SK-N-SH (cell line): ENCODE results near the gene SEMA4F. TPM values are rescaled to one million over a fixed set of nuclear protein-coding genes. Genes with fewer than 3 reads are reported as not detected.

Source experiments
- CTCF ChIA-PET: fragments of 300-600, 350-600 bp; formaldehyde crosslinking; extraction: SDS; loops from one replicate; lab custom pipeline; 2021; lab: Yijun Ruan, JAX
- POLR2A ChIA-PET: fragments of 350-600 bp; sonication (Branson Sonifier 250); formaldehyde crosslinking; extraction: SDS; loops from one replicate; lab custom pipeline; 2020; ENCODE audit warnings: antibody characterized with exemption, inconsistent platforms; lab: Yijun Ruan, JAX
- DNase-seq: peaks from one replicate; pipeline ENCODE4 v3.0.0; 2012
- H2AFZ ChIP-seq: fragments of 200-600 bp; sonication (generic); 2 replicates; pipeline ENCODE4 v1.8.1; 2016; ENCODE audit warnings: antibody characterized with exemption, mild to moderate bottlenecking, low read depth
- H3F3A ChIP-seq: fragments of 200-600 bp; sonication (generic); replicated peaks from 2 replicates; pipeline ENCODE3; 2016; ENCODE audit warnings: antibody characterized with exemption, mild to moderate bottlenecking; ENCODE audit not compliant: insufficient read depth
- H3K27ac ChIP-seq, 2 experiments: fragments of 200-500 bp in 1 of 2; fragments of 200-600 bp in 1 of 2; sonication (Bioruptor generic) in 1 of 2; sonication (generic), shearing (Covaris generic) in 1 of 2; 2 replicates each; pipeline versions ENCODE4 v1.5.1 to v1.6.1; 2014 to 2016; ENCODE audit warnings: low read depth in 2 of 2, inconsistent platforms in 1 of 2, low read length in 1 of 2, mild to moderate bottlenecking in 1 of 2, mixed read lengths in 1 of 2
- H3K27me3 ChIP-seq: fragments of 200-600 bp; sonication (generic), shearing (Covaris generic); 2 replicates; pipeline ENCODE4 v1.6.1; 2016; ENCODE audit warnings: mixed run types; ENCODE audit not compliant: insufficient read depth
- H3K36me3 ChIP-seq, 2 experiments: fragments of 200-500 bp in 1 of 2; fragments of 200-600 bp in 1 of 2; sonication (Bioruptor generic) in 1 of 2; sonication (generic) in 1 of 2; replicated peaks in 1 of 2; 2 replicates each; pipeline versions ENCODE3 to v1.5.1; 2014 to 2016; ENCODE audit warnings: low read length in 1 of 2, mild to moderate bottlenecking in 1 of 2; ENCODE audit not compliant: insufficient read depth in 2 of 2, control insufficient read depth in 1 of 2
- H3K4me1 ChIP-seq, 2 experiments: fragments of 200-500 bp in 1 of 2; fragments of 200-600 bp in 1 of 2; sonication (Bioruptor generic) in 1 of 2; sonication (generic), shearing (Covaris generic) in 1 of 2; 2 replicates each; pipeline versions ENCODE4 v1.5.1 to v1.6.1; 2014 to 2016; ENCODE audit warnings: low read depth in 1 of 2, low read length in 1 of 2, mixed run types in 1 of 2; ENCODE audit not compliant: insufficient read depth in 2 of 2, control insufficient read depth in 1 of 2
- H3K4me2 ChIP-seq: fragments of 200-600 bp; sonication (generic), shearing (Covaris generic); 2 replicates; pipeline ENCODE4 v1.6.1; 2017; ENCODE audit warnings: mixed run types
- H3K4me3 ChIP-seq, 2 experiments: fragments of 200-500 bp in 1 of 2; fragments of 200-600 bp in 1 of 2; sonication (Bioruptor generic) in 1 of 2; sonication (generic), shearing (Covaris generic) in 1 of 2; 2 replicates each; pipeline versions ENCODE4 v1.5.1 to v1.8.1; 2014 to 2016; ENCODE audit warnings: low read depth in 2 of 2, inconsistent platforms in 1 of 2, low read length in 1 of 2, mild to moderate bottlenecking in 1 of 2, mixed read lengths in 1 of 2, moderate library complexity in 1 of 2
- H3K79me2 ChIP-seq: fragments of 200-600 bp; sonication (generic); 2 replicates; pipeline ENCODE4 v1.8.1; 2017; ENCODE audit warnings: mild to moderate bottlenecking; ENCODE audit not compliant: insufficient read depth
- H3K9ac ChIP-seq: fragments of 200-600 bp; sonication (generic); 2 replicates; pipeline ENCODE4 v1.6.1; 2017; ENCODE audit warnings: mixed run types
- H3K9me2 ChIP-seq: fragments of 200-600 bp; sonication (generic); 2 replicates; pipeline ENCODE4 v1.6.1; 2017; ENCODE audit warnings: mixed run types
- H3K9me3 ChIP-seq: fragments of 200-600 bp; sonication (generic); 2 replicates; pipeline ENCODE4 v1.6.1; 2017; ENCODE audit warnings: mixed run types, mild to moderate bottlenecking, moderate library complexity
- H4K20me1 ChIP-seq: fragments of 200-600 bp; sonication (generic); 2 replicates; pipeline ENCODE4 v1.6.1; 2017; ENCODE audit warnings: mild to moderate bottlenecking, mixed run types; ENCODE audit not compliant: insufficient read depth
- CHD2 ChIP-seq: fragments of 150-350 bp; IDR thresholded peaks from 2 replicates; pipeline ENCODE4 v1.6.1; 2018; ENCODE audit warnings: low read length; ENCODE audit not compliant: partially characterized antibody
- CTCF ChIP-seq: fragments of 200-600 bp; sonication (generic); IDR thresholded peaks from 2 replicates; pipeline ENCODE4 v1.6.1; 2017; ENCODE audit warnings: antibody characterized with exemption, mild to moderate bottlenecking, moderate library complexity
- ELF1 ChIP-seq: IDR thresholded peaks from 2 replicates; pipeline ENCODE4 v1.4.0; 2012
- EP300 ChIP-seq, 2 experiments: IDR thresholded peaks; 2 replicates each; pipeline versions ENCODE4 v1.4.0 to v1.6.1; 2012; ENCODE audit warnings: borderline replicate concordance in 1 of 2, low read depth in 1 of 2, low read length in 1 of 2
- FOSL2 ChIP-seq: IDR thresholded peaks from 2 replicates; pipeline ENCODE4 v1.4.0; 2012; ENCODE audit warnings: low read depth, mild to moderate bottlenecking, moderate library complexity, borderline replicate concordance
- FOXJ3 ChIP-seq: sonication (generic); formaldehyde crosslinking; IDR thresholded peaks from 2 replicates; pipeline ENCODE4 v1.5.1; 2020; ENCODE audit warnings: mild to moderate bottlenecking, missing genetic modification reagents
- GABPA ChIP-seq: IDR thresholded peaks from 2 replicates; pipeline ENCODE4 v1.4.0; 2012; ENCODE audit warnings: low read depth, mild to moderate bottlenecking
- GATA2 ChIP-seq: sonication (generic); formaldehyde crosslinking; IDR thresholded peaks from 2 replicates; pipeline ENCODE4 v1.5.0; 2020; ENCODE audit warnings: mild to moderate bottlenecking, missing genetic modification reagents
- MAX ChIP-seq: IDR thresholded peaks from 2 replicates; pipeline ENCODE4 v1.4.0; 2012; ENCODE audit warnings: low read depth
- MEF2A ChIP-seq: IDR thresholded peaks from 2 replicates; pipeline ENCODE4 v1.4.0; 2012; ENCODE audit warnings: low read depth, borderline replicate concordance
- MXI1 ChIP-seq: IDR thresholded peaks from 2 replicates; pipeline ENCODE4 v1.6.1; 2012; ENCODE audit warnings: mild to moderate bottlenecking, low read depth, low read length, improper control_type of control experiment
- POLR2AphosphoS5 ChIP-seq: IDR thresholded peaks from 2 replicates; pipeline ENCODE4 v1.6.1; 2012; ENCODE audit warnings: low read depth, low read length
- RAD21 ChIP-seq: IDR thresholded peaks from 2 replicates; pipeline ENCODE4 v1.6.1; 2012; ENCODE audit warnings: mild to moderate bottlenecking, low read length
- RCOR1 ChIP-seq: fragments of 150-350 bp; IDR thresholded peaks from 2 replicates; pipeline ENCODE4 v1.6.1; 2017; ENCODE audit warnings: antibody characterized with exemption, low read length
- RFX5 ChIP-seq: IDR thresholded peaks from 2 replicates; pipeline ENCODE4 v1.6.1; 2012; ENCODE audit warnings: mild to moderate bottlenecking, improper control_type of control experiment, low read length
- RXRA ChIP-seq: IDR thresholded peaks from 2 replicates; pipeline ENCODE4 v1.4.0; 2012; ENCODE audit warnings: low read depth, mild to moderate bottlenecking, borderline replicate concordance
- SIN3A ChIP-seq: IDR thresholded peaks from 2 replicates; pipeline ENCODE4 v1.6.1; 2012; ENCODE audit warnings: low read depth, mild to moderate bottlenecking, low read length, moderate library complexity, borderline replicate concordance
- SMC3 ChIP-seq: IDR thresholded peaks from 2 replicates; pipeline ENCODE4 v1.6.1; 2012; ENCODE audit warnings: low read depth, low read length, improper control_type of control experiment
- TCF12 ChIP-seq: IDR thresholded peaks from 2 replicates; pipeline ENCODE4 v1.4.0; 2012
- TEAD4 ChIP-seq: IDR thresholded peaks from 2 replicates; pipeline ENCODE4 v1.4.0; 2012; ENCODE audit warnings: mild to moderate bottlenecking, borderline replicate concordance; ENCODE audit not compliant: insufficient read depth
- YY1 ChIP-seq: IDR thresholded peaks from 2 replicates; pipeline ENCODE4 v1.4.0; 2012; ENCODE audit warnings: low read depth, mild to moderate bottlenecking
- WGBS: methylation state at CpG from one replicate; pipeline ENCODE4 v1.1.6; 2017; ENCODE audit warnings: low lambda C conversion rate; 5-methylcytosine and 5-hydroxymethylcytosine counted together
- polyA plus RNA-seq, 3 experiments: library from polyadenylated mRNA; depleted of rRNA; stranded (reverse); fragments of >200 nt; gene quantifications; 2 replicates each; pipeline ENCODE4 v1.2.3, GENCODE V29; 2012
- TF ChIP-seq, protein P1 (sequence below): fragments of 150-350 bp; IDR thresholded peaks from 2 replicates; pipeline ENCODE4 v1.6.1; 2017; ENCODE audit warnings: antibody characterized with exemption, low read length, low read depth, borderline replicate concordance
- TF ChIP-seq, protein P2 (sequence below): IDR thresholded peaks from 2 replicates; pipeline ENCODE4; 2012
- TF ChIP-seq, protein P3 (sequence below): fragments of 150-350 bp; IDR thresholded peaks from 2 replicates; pipeline ENCODE4 v1.6.1; 2016; ENCODE audit warnings: mild to moderate bottlenecking, low read depth, low read length

SEMA4F gene
- polyA plus RNA-seq, 1 of the 3 experiments (the other 2 are of a cell fraction), result 17.3 TPM

GRCh38 chr2:74690571-74690970, 36.5 kb downstream of the SEMA4F start:
- H4K20me1 ChIP-seq, result no peaks in the 10 kb centered on the region
- no peak overlapping the region for H3K4me3 ChIP-seq
- TF ChIP-seq SIN3A (no peak), SMC3 (peak; percentile 92), POLR2AphosphoS5 (no peak), CTCF (peak; percentile 92), GABPA (no peak), CHD2 (peak; percentile 17), MEF2A (no peak), MXI1 (no peak), RCOR1 (no peak), EP300 (IDR thresholded peaks at IDR 0.05; ENCODE audit: borderline replicate concordance in 1 of 2, low read depth in 1 of 2, low read length in 1 of 2) (no peak), RAD21 (peak; percentile 98), TEAD4 (no peak), RFX5 (no peak)
- TF ChIP-seq, protein P1, sequence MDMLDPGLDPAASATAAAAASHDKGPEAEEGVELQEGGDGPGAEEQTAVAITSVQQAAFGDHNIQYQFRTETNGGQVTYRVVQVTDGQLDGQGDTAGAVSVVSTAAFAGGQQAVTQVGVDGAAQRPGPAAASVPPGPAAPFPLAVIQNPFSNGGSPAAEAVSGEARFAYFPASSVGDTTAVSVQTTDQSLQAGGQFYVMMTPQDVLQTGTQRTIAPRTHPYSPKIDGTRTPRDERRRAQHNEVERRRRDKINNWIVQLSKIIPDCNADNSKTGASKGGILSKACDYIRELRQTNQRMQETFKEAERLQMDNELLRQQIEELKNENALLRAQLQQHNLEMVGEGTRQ, result no peak
- POLR2A ChIA-PET, result interaction anchor here (0.6 to 0.8 kb wide), 2 partner anchors 185 to 189 kb away, joined by 3 to 4 read pairs; no protein-coding TSS in a partner anchor
- no peaks in the 10 kb centered on the region for H3F3A ChIP-seq
- peak; percentile 68 for DNase-seq
- H3K9me3 ChIP-seq, result no peaks in the 10 kb centered on the region
- no peaks in the 10 kb centered on the region; a peak in 1 of 4 replicates for H3K4me1 ChIP-seq
- H3K27ac ChIP-seq, result no peak overlapping the region
- no peak overlapping the region for H2AFZ ChIP-seq
- H3K27me3 ChIP-seq, result no peaks in the 10 kb centered on the region
- CTCF ChIA-PET, result interaction anchor here (0.5 to 2.7 kb wide), 37 partner anchors 9 to 711 kb away, joined by 3 to 65 read pairs (median 4); partner anchors contain the start of gene HK2
- H3K4me2 ChIP-seq, result no peak overlapping the region
- no peaks in the 10 kb centered on the region for H3K36me3 ChIP-seq
- H3K9me2 ChIP-seq, result no peaks in the 10 kb centered on the region
- no peak overlapping the region for H3K9ac ChIP-seq
- H3K79me2 ChIP-seq, result no peaks in the 10 kb centered on the region
- 2% methylated on average over 4 of the region's 4 CpGs for WGBS

DNA sequence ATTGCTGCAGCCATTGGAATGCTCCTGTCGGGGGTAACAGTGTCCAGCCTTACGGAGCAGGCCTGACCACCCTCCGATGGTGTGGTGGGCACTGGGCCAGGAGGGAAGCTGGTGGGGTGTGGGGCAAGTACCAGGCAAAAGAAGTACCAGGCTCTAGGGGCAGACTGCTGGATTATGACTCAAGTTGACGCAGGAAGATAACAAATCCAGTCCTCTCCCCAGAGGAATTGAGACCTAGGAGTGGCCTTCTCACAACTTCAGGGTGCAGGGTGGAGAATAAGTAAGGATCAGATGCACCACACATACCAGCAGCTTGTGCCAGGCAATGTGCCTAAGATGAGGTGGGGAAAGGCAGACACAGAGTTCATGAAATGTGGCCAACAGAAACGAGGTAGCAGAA, 37.9 kb downstream of the SEMA4F start:
- no peaks in the 10 kb centered on the region for H3K79me2 ChIP-seq
- H3K9me3 ChIP-seq, result no peaks in the 10 kb centered on the region
- no peaks in the 10 kb centered on the region for H3K9me2 ChIP-seq
- POLR2A ChIA-PET, result no interaction called here
- CTCF ChIA-PET, result interaction anchor here (0.6 to 2.7 kb wide), 15 partner anchors 9 to 793 kb away, joined by 3 to 65 read pairs (median 8); no protein-coding TSS in a partner anchor
- no peak overlapping the region for H3K9ac ChIP-seq
- H3K4me3 ChIP-seq, result no peak overlapping the region
- 85% methylated on average over 5 of the region's 5 CpGs for WGBS
- no peak overlapping the region for H3K4me2 ChIP-seq
- no peak overlapping the region for H3K27ac ChIP-seq
- H3F3A ChIP-seq, result no peaks in the 10 kb centered on the region
- no peaks in the 10 kb centered on the region; a peak in 1 of 4 replicates for H3K4me1 ChIP-seq
- H4K20me1 ChIP-seq, result no peaks in the 10 kb centered on the region
- H3K36me3 ChIP-seq, result no peaks in the 10 kb centered on the region
- no peak overlapping the region for H2AFZ ChIP-seq
- no peaks in the 10 kb centered on the region for H3K27me3 ChIP-seq
- DNase-seq, result no peak
- TF ChIP-seq, protein P2, sequence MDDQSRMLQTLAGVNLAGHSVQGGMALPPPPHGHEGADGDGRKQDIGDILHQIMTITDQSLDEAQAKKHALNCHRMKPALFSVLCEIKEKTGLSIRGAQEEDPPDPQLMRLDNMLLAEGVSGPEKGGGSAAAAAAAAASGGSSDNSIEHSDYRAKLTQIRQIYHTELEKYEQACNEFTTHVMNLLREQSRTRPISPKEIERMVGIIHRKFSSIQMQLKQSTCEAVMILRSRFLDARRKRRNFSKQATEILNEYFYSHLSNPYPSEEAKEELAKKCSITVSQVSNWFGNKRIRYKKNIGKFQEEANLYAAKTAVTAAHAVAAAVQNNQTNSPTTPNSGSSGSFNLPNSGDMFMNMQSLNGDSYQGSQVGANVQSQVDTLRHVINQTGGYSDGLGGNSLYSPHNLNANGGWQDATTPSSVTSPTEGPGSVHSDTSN, result no peak
- TF ChIP-seq SIN3A, result no peak
- TF ChIP-seq SMC3, result no peak
- TF ChIP-seq, protein P3, sequence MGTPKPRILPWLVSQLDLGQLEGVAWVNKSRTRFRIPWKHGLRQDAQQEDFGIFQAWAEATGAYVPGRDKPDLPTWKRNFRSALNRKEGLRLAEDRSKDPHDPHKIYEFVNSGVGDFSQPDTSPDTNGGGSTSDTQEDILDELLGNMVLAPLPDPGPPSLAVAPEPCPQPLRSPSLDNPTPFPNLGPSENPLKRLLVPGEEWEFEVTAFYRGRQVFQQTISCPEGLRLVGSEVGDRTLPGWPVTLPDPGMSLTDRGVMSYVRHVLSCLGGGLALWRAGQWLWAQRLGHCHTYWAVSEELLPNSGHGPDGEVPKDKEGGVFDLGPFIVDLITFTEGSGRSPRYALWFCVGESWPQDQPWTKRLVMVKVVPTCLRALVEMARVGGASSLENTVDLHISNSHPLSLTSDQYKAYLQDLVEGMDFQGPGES, result no peak
- no peak for TF ChIP-seq POLR2AphosphoS5
- no peak for TF ChIP-seq FOSL2
- no peak for TF ChIP-seq FOXJ3 (CRISPR knock-in tag)
- TF ChIP-seq TEAD4, result no peak
- no peak for TF ChIP-seq GATA2 (CRISPR knock-in tag)
- TF ChIP-seq CHD2, result no peak
- no peak for TF ChIP-seq MEF2A
- TF ChIP-seq YY1, result no peak
- TF ChIP-seq RFX5, result no peak
- no peak for TF ChIP-seq RXRA
- TF ChIP-seq ELF1, result no peak
- no peak for TF ChIP-seq TCF12
- no peak for TF ChIP-seq MAX
